LNCAP (cell line): ENCODE measurements around the gene MTRFR.
A peak's percentile ranks its signal among the peaks of the same experiment; 100 is the strongest.

Experiments used
- TF ChIP-seq, protein P1 (sequence below): fragments of 450-650 bp; IDR thresholded peaks from 2 replicates; pipeline ENCODE4 v1.5.1; 2017; ENCODE audit warnings: mild to moderate bottlenecking

Gene MTRFR

DNA sequence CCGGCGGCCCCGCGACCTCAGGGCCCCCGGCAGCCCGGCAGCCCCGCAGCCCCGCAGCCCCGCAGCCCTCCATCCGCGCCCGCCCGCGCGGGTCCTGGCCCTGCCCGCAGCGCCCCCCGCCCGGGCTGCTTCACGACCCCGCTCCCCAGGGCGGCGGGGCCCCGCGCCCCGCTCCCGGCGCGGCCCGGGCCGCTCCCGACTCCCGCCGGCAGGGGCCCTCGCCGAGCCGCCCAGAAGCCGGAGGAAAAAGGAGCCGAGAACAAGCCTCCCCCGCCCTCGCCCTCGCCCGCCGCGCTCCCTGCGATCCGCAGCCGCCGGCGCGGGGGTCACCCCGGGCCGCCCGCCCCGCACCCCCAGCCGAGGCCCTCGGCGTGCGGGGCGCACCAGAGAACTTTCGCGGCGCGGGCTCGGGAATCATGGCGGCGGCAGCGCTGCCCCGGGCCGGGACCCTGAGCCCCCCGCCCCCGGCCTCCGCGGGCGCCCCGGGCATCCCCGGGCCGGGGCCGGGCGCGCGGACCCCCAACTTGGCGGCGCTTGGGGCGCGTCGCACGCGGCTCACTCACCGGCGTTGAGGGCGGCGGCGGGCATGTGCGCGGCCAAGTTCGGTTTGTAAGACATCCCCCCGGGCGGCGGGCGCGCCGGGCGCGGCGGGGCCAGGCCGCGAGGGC, 37.9 kb downstream of the MTRFR start:
- TF ChIP-seq, protein P1, sequence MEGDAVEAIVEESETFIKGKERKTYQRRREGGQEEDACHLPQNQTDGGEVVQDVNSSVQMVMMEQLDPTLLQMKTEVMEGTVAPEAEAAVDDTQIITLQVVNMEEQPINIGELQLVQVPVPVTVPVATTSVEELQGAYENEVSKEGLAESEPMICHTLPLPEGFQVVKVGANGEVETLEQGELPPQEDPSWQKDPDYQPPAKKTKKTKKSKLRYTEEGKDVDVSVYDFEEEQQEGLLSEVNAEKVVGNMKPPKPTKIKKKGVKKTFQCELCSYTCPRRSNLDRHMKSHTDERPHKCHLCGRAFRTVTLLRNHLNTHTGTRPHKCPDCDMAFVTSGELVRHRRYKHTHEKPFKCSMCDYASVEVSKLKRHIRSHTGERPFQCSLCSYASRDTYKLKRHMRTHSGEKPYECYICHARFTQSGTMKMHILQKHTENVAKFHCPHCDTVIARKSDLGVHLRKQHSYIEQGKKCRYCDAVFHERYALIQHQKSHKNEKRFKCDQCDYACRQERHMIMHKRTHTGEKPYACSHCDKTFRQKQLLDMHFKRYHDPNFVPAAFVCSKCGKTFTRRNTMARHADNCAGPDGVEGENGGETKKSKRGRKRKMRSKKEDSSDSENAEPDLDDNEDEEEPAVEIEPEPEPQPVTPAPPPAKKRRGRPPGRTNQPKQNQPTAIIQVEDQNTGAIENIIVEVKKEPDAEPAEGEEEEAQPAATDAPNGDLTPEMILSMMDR: peak; percentile 73

DNA sequence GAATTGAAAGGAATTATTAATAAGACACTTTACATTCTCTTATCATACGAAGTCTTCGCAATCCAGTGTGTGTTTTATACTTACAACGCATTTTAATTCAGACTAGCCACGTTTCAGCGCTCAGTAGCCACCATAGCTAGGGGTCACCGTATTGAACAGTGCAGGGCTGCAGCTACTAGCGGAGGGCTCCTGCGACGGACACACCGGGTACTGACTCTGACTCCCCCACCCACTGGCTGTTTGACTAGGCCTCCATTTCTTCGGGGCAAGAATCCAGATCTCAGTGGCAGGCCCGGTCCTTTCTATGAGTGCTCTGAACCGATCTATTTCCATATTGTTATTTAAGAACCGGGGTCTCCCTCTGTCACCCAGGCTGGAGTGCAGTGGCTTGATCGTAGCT, 39.9 kb downstream of the MTRFR start:
- TF ChIP-seq, protein P1: no peak

DNA sequence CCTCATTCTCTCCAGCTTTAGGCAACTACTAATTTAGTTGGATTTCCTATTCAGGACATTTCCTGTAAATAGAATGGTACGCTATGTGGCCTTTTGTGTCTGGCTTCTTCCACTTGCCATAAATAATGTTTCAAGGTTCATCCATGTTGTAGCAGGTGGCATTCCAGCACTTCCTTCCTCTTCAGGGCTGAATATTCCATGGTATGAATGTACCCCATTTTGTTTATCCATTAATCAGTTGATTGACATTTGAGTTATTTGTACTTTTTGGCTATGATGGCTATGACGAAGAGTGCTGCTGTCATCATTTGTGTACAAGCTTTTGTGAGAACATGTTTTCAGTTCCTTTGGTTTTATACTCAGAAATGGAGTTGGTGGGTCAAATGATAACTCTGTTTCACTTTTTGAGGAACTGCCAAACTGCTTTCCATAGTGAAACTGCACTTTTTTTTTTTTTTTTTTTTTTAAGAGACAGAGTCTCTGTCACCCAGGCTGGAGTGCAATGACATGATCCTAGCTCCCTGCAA, 44.9 kb downstream of the MTRFR start:
- TF ChIP-seq, protein P1: no peak

DNA sequence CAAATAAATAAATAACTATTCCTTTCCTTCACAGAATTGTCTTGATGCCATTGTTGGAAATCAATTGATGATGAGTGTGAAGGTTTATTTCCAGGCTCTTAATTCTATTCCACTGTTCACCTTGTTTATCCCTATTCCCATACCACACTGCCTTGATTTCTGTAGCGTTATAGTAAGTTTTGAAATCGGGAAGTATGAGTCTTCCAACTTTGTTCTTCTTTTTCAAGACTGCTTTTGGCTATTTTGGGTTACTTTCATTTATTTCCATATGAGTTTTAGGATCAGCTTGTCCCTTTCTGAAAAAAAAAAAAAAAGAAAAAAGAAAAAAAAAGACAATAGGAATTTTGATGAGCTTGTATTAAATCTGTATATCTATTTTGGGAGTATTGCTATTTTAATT, 47.7 kb downstream of the MTRFR start:
- TF ChIP-seq, protein P1: no peak

DNA sequence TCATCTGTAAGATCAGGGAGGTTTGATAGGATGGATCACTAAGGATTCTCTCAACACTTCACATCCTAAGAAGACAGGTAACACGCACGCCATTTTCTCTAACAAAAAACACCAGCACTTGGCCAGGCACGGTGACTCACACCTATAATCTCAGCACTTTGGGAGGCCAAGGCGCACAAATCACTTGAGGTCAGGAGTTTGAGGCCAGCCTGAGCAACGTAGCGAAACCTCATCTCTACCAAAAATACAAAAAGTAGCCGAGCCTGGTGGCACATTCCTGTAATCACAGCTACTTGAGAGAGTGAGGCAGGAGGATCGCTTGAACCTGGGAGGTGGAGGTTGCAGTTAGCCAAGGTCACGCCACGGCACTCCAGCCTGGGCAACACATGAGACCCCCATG, 48.9 kb downstream of the MTRFR start:
- TF ChIP-seq, protein P1: no peak

DNA sequence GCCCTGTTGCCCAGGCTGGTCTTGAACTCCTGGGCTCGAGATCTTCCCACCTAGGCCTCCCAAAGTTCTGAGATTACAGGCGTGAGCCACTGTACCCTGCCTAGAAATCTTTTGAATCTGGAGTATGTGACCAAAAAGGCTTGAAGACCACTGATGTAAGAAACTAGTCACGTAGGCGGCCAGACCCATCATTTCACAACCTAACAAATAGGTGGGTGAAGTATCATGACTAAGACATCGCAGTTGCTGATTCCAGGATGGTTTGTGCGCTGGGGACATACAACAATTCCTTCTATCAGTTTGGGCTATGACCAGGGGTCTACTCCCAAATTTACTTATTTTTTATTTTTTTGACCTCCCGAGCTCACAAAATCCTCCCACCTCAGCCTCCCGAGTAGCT, 50.2 kb downstream of the MTRFR start:
- TF ChIP-seq, protein P1: no peak

DNA sequence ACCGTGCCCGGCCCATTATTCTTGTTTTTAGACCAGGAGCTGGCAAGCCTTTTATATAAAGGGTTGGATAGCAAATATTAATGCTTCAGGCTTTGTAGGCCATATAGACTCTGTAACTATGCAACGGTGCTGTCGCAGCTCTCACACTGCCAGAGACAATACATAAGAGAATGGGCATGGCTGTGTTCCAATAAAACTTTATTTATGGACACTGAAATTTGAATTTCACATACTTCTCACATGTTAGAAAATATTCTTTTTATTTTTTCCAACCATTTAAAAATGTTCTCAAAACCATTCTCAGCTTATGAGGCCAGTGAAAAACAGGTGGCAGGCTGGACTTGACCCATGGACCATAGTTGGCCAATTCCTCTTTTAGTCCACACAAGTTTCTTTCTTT, 51.4 kb downstream of the MTRFR start:
- TF ChIP-seq, protein P1: no peak
